Suprapubic skin (tissue), 4 donors: ENCODE data around the gene RBM33. TPM values are rescaled to one million over a fixed set of nuclear protein-coding genes. Genes with fewer than 3 reads are reported as not detected.
"Not testable (repeated sequence)": the region's sequence is repeated elsewhere in the genome, so short reads cannot be mapped to it uniquely, and the experiment has no call there.

Source experiments
- DNase-seq, 2 donors: peaks; one replicate each; pipeline ENCODE4 v3.0.0-alpha.2; 2019; ENCODE audit warnings: low spot score in 2 of 2
- H3K27ac ChIP-seq: fragments of 200-600 bp; sonication (generic); one replicate; pipeline ENCODE4 v1.5.1; 2019
- H3K27me3 ChIP-seq: fragments of 200-600 bp; sonication (generic); one replicate; pipeline ENCODE4 v1.5.1; 2019
- H3K36me3 ChIP-seq: fragments of 200-600 bp; sonication (generic); one replicate; pipeline ENCODE4 v1.5.1; 2019
- H3K4me1 ChIP-seq: fragments of 200-600 bp; sonication (generic); one replicate; pipeline ENCODE4 v1.5.1; 2019
- H3K4me3 ChIP-seq: fragments of 200-600 bp; sonication (generic); one replicate; pipeline ENCODE4 v1.5.1; 2019; ENCODE audit warnings: mild to moderate bottlenecking
- H3K9me3 ChIP-seq: fragments of 200-600 bp; sonication (generic); one replicate; pipeline ENCODE4 v1.5.1; 2019
- CTCF ChIP-seq, 2 donors: fragments of 200-600 bp in 1 of 2; fragments of 450-650 bp in 1 of 2; sonication (generic) in 1 of 2; IDR thresholded peaks; one replicate each; pipeline ENCODE4 v1.5.1; 2016 to 2019; ENCODE audit warnings: antibody characterized with exemption in 2 of 2, mild to moderate bottlenecking in 1 of 2, moderate library complexity in 1 of 2
- EP300 ChIP-seq: sonication (generic); formaldehyde crosslinking; IDR thresholded peaks from one replicate; pipeline ENCODE4 v1.6.1; 2017; ENCODE audit warnings: antibody characterized with exemption
- POLR2A ChIP-seq, 2 donors: fragments of 450-650 bp; IDR thresholded peaks; one replicate each; pipeline ENCODE4 v1.6.1; 2017; ENCODE audit warnings: antibody characterized with exemption in 2 of 2, mild to moderate bottlenecking in 2 of 2, moderate library complexity in 2 of 2
- POLR2AphosphoS5 ChIP-seq, 3 donors: sonication (generic); formaldehyde crosslinking; IDR thresholded peaks; one replicate each; pipeline ENCODE4 v1.6.1; 2017; ENCODE audit warnings: antibody characterized with exemption in 3 of 3
- WGBS: methylation state at CpG from one replicate; pipeline ENCODE4 v1.1.5; 2018; 5-methylcytosine and 5-hydroxymethylcytosine counted together
- total RNA-seq, 4 donors: library from RNA; depleted of rRNA; stranded (reverse); fragments of >200 nt; gene quantifications; one replicate each; pipeline ENCODE4 v1.1.0, GENCODE V29; 2016

Gene RBM33
- total RNA-seq, 4 donors from 2014 or later: 37.4 to 121 (median 58.2) TPM

GRCh38 chr7:155683714-155684113 is 39.3 kb downstream of the RBM33 start:
- no peaks in the 10 kb centered on the region for H3K9me3 ChIP-seq
- TF ChIP-seq EP300 (no peak), POLR2A (IDR thresholded peaks at IDR 0.05) (no peak), POLR2AphosphoS5 (IDR thresholded peaks at IDR 0.05) (no peak), CTCF (IDR thresholded peaks at IDR 0.05) (no peak)
- no peak overlapping the region for H3K27ac ChIP-seq
- DNase-seq: no peak
- WGBS: 96% methylated on average over 4 of the region's 4 CpGs
- H3K27me3 ChIP-seq: no peaks in the 10 kb centered on the region
- H3K4me3 ChIP-seq: no peak overlapping the region
- H3K4me1 ChIP-seq: no peaks in the 10 kb centered on the region
- peaks cover 47% of the 10 kb centered on the region for H3K36me3 ChIP-seq

- Histone ChIP-seq H3K36me3 (peaks cover 40% of the 10 kb centered on the region), H3K4me3 (no peak overlapping the region), H3K4me1 (no peaks in the 10 kb centered on the region), H3K27ac (no peak overlapping the region), H3K27me3 (no peaks in the 10 kb centered on the region), H3K9me3 (no peaks in the 10 kb centered on the region)
- WGBS: 86% methylated on average over 5 of the region's 5 CpGs
- no peak for DNase-seq
- TF ChIP-seq POLR2AphosphoS5 (IDR thresholded peaks at IDR 0.05) (no peak), CTCF (IDR thresholded peaks at IDR 0.05) (no peak), POLR2A (IDR thresholded peaks at IDR 0.05) (no peak), EP300 (no peak)
These were observed 40.1 kb downstream of the RBM33 start for GRCh38 chr7:155684543-155684942.

- 90% methylated on average over 12 of the region's 12 CpGs for WGBS
- Histone ChIP-seq H3K27me3 (no peaks in the 10 kb centered on the region), H3K27ac (no peak overlapping the region), H3K4me3 (no peak overlapping the region), H3K36me3 (peaks cover 40% of the 10 kb centered on the region), H3K4me1 (no peaks in the 10 kb centered on the region), H3K9me3 (no peaks in the 10 kb centered on the region)
- TF ChIP-seq CTCF (IDR thresholded peaks at IDR 0.05): no peak
- TF ChIP-seq POLR2A (IDR thresholded peaks at IDR 0.05): no peak
- TF ChIP-seq POLR2AphosphoS5 (IDR thresholded peaks at IDR 0.05): no peak
- no peak for TF ChIP-seq EP300
- DNase-seq: no peak
These were observed 40.8 kb downstream of the RBM33 start for GRCh38 chr7:155685070-155685790.

- H3K4me1 ChIP-seq: no peaks in the 10 kb centered on the region
- H3K9me3 ChIP-seq: no peaks in the 10 kb centered on the region
- WGBS: 94% methylated on average over 2 of the region's 2 CpGs
- H3K27me3 ChIP-seq: no peaks in the 10 kb centered on the region
- H3K27ac ChIP-seq: no peak overlapping the region
- H3K4me3 ChIP-seq: no peak overlapping the region
- peaks cover 34% of the 10 kb centered on the region for H3K36me3 ChIP-seq
- TF ChIP-seq POLR2A (IDR thresholded peaks at IDR 0.05): no peak
- no peak for TF ChIP-seq POLR2AphosphoS5 (IDR thresholded peaks at IDR 0.05)
- TF ChIP-seq EP300: no peak
- TF ChIP-seq CTCF (IDR thresholded peaks at IDR 0.05): no peak
- DNase-seq: no peak
These were observed 41.3 kb downstream of the RBM33 start for GRCh38 chr7:155685791-155686160.

GRCh38 chr7:155686620-155687324 is 42.3 kb downstream of the RBM33 start:
- H3K9me3 ChIP-seq, H3K27ac ChIP-seq, H3K4me3 ChIP-seq, H3K27me3 ChIP-seq, H3K4me1 ChIP-seq, DNase-seq: not testable (repeated sequence)
- 50% methylated on average over 2 of the region's 2 CpGs for WGBS
- H3K36me3 ChIP-seq: peaks cover 29% of the 10 kb centered on the region

- H3K27me3 ChIP-seq, H3K4me3 ChIP-seq, H3K27ac ChIP-seq, H3K9me3 ChIP-seq, DNase-seq, H3K4me1 ChIP-seq: not testable (repeated sequence)
- peaks cover 14% of the 10 kb centered on the region for H3K36me3 ChIP-seq
- 86% methylated on average over 2 of the region's 2 CpGs for WGBS
These were observed 43.8 kb downstream of the RBM33 start for GRCh38 chr7:155688237-155688636.

GRCh38 chr7:155690655-155691054 is 46.2 kb downstream of the RBM33 start:
- not testable (repeated sequence) for H3K27ac ChIP-seq, H3K4me3 ChIP-seq, H3K9me3 ChIP-seq, H3K27me3 ChIP-seq, DNase-seq, H3K36me3 ChIP-seq, H3K4me1 ChIP-seq
- 94% methylated on average over 3 of the region's 3 CpGs for WGBS
